Measurements from ENCODE around the gene ZBED4.
"Not testable (repeated sequence)": the region's sequence is repeated elsewhere in the genome, so short reads cannot be mapped to it uniquely, and the experiment has no call there.

Gene ZBED4

DNA sequence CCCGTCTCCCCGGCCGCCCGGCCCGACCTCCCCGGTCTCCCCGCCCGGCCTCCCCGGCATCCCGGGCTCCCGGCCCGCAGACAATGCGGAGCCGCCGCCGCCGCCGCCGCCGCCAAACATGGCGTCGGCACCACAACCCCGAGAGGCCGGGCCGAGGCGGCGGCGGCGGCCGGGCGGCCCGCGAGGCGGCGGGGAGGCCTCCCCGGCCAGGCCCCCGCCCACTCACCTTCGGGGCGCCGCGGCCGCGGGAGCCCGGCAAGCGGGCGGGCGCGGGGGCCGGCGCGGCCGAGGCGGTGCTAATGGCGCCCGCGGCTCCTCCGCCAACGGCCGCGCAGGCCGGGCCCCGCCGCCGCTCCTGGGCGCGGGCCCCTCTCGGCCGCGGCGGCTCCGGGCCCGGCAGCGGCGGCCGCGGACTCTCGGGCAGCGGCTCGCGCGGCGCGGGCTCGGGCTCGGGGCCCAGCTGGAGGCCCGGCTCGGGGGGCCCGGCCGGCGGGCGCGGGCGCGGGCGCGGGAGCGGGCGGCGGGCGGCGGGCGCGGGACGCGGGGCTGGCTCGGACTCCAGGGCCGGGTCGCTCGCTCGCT lies 26.3 kb upstream of the ZBED4 start:
- DNase-seq = peak in 1 of 6 experiments; percentile 58

GRCh38 chr22:49827853-49828598 lies 25.6 kb upstream of the ZBED4 start, which contains the start of gene BRD1:
TSS of gene BRD1 (minus strand) at chr22:49827873. CDS start at chr22:49824317, 3,556 bp downstream.
- peak in 4 of 6 experiments; percentile 28 to 56 (median 34) for DNase-seq

DNA sequence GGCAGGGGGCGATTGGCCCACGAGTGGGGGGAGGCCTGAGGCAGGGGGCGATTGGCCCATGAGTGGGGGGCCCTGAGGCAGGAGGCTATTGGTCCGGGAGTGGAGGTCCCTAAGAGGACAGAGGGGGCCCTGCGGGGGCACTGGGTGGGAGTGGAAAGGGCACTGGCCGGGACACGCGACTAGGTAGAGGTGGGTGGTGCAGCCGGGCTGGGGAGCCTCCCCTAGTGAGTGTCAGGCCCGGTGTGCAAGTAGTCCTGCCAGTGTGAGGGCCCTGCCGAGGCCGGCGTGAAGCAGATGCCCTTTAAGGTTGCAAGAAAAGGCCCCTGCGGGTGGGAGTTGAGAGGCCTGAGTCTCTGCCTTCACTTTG lies 25.1 kb upstream of the ZBED4 start:
- no peak for DNase-seq

DNA sequence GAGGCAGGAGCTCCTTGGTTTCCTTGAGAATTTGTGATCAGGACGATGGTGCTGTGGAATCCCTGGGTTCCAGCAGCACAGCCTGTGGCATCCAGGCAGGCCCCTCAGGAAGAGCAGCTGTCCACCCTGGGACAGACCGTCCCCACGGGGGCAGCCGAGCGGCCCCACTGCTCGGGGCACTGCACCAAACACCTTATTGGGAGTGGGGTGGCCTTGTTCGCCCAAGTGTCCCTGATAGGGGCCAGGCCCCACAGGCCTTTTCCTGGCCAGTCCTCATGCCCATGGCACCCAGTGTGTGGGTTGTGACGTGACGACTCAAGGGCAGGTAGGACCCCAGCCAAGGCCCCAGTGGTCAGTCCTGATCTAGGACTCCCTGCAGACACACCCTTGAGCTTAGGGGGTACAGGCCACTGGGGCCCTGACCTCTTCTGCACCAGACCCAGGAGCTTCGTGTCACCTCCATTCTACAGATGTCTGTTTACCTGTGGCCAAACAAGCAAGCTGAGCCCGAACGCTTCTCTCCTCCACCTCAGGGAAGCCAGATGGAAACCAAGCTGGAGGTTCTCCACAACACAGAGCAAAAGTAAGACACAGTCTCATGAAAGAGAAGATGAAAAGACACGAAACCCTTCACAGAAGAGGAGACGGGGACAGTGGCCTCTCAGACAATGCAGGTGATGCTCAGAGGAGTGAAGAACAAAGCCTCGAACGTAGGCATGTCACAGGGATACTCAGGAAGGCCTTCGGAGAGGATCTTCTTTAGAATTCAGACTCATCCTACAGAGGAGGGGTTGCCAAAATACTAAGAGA lies 24.4 kb upstream of the ZBED4 start:
- peak in 2 of 6 experiments; percentile 34 to 38 for DNase-seq

- no peak for DNase-seq
These were observed 20.2 kb upstream of the ZBED4 start for GRCh38 chr22:49833340-49834007.

GRCh38 chr22:49838771-49839717 lies 14.6 kb upstream of the ZBED4 start:
- DNase-seq = peak; percentile 79 to 92 (median 88)

DNA sequence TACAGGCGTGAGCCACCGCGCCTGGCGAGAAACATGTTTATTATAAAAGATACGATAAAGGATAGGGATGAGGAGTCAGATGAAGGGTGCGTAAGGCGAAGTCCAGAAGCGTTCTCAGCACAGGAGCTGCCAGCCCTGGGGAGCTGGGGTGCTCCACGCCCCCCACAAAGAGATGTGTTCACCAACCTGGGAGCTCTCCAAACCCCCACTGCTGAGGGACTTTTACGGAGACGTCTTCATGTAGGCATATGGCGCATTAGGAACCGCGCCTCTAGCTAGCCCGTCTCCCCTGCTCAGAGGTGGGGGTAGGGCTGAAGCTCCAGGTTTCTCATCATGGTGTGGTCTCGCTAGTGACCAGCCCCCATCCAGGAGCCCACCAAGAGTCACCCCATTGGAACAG lies 8.4 kb upstream of the ZBED4 start:
- DNase-seq = no peak

GRCh38 chr22:49845666-49846459 lies 7.8 kb upstream of the ZBED4 start:
- no peak for DNase-seq

DNA sequence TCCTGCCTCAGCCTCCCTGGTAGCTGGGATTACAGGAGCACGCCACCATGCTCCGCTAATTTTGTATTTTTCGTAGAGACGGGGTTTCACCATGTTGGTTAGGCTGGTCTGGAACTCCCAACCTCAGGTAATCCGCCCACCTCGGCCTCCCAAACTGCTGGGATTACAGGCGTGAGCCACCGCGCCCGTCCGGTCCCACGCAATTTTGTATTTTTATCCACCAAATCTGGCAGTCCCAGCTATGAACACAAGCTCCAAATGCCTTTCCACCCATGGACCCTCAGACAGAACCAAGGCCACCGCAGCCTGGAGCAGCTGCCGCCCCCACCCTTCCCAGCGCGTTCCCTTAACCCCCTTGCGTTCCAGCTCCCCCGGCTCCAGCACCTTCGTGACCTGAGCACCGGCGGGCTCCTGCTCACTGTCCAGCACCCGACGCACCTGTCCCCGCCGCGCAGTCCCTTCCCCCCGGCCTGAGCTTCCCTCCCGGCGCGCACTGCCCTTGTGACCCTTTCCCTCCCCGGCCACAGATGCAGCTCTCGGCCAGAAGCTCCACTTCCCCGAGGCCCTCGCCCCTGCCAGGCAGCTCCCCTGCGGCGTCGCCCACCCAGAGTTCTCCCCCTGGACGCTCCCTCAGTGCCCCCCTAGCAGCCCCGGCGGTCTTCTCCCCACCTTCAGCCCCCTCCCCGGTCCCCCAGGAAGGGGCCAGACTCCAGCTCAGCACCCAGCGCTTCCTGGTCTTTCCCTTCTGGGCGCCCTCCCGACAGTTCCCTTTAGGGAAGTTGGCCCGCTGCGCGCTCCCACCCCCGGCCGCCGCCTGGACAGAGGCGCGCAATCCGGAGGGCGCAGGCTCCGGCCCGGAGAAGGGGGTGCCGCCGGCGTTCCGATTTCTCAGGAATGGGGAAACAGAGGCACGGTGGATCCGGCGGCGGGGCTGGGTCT lies 5.6 kb upstream of the ZBED4 start:
- DNase-seq = no peak

DNA sequence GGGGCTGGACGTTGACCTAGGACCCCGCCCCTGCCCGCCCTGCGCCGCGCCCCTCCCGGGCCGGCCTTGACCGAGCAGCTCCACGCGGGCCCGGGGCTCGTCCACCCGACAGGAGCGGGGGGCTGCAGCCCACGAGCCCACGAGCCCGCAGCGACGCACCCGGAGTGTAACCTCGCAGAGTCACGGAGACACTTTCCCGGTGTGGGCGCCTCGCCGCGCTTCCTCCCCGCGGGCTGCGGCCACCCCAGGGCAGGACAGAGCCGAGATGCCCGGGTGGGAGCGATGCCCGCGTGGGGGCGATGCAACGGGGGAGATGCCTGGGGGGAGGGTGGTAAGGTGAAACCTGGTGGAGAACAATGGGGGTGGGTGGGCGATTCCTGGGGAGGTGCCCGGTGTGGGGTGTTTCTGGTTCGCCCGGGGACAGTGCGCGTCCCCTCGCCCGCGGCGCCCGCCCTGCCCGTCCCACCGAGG lies 4.9 kb upstream of the ZBED4 start:
- no peak for DNase-seq

DNA sequence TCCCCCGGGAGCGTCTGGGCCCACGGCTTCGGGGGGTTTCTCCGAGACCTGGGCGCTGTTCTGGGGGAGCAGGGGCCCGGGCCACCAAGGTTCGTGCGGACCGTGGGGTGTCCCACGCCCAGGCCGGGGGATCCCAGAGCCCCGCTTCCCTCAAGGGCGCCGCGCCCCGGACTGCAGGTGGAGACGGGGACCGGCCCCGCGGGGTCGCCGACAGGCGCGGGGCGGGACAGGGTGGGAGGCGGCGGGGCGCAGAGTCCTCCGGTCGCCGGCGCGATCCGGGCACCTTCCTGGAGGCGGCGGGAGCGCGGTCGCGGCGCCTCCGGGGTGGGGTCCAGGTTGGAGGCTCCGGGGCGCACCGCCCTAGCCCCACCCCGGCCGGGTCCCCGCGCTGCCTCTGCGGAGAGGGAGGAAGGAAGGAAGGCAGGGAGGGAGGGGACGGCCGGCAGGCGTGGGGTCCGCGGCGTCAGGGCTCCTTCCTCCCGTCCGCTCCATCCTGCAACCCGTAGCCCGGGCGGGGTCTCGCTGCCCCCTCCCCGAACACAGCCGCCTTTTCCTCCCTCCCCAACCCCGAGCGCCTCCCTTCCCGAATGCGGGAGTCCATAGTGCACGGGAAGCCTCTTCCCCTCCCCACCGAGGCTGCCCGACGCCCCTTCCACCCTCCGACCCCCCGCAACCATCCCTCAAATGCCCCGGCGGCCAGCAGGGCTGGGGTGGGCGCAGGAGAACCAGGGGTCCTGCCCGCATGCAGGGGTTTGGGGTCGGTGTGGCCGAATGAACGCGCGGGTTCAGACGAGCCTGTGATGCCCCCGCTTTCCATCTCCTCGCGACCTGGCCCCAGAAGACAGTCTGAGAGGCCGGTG lies 4.3 kb upstream of the ZBED4 start:
- DNase-seq = no peak

GRCh38 chr22:49850021-49850911 lies 3.4 kb upstream of the ZBED4 start:
- no peak for DNase-seq

DNA sequence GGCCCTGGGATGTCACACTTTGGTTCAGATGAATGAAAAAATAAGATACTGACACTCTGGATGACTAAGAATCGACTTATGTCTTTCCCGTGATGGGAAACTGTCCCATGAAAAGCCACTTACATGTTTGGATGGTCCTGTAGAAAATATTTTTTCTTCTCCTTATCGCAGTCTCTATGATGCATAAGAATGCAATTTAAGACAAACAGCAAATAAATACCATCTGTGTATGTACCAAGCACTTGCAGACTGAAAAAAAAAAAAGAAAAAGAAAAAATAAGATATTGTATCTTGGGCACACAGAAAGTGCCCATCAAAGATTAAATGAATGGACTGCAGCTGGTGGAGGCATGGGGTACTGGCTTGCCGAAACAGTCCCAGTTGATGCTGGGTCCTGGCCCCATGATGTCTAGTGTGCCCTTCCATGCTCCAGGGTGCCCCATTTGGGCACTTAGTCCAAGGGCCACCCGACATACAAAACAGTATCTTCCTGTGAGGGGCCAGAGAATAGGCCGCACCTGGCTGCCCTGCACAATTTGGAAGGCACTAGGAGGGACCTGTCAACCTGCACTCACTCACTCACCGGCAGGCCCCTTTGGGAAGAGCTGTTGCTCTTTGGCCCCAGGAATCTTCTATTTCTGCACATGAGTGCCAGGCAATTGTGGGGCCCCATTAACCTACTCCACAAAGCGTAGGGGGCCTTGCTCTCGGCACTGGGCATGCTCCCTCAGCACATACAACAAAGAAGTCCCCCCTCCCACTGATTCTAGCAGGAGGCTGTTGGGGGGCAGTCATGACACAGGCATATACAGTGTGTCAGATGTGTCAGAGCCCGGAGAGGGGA lies 2.5 kb upstream of the ZBED4 start:
- no peak for DNase-seq

DNA sequence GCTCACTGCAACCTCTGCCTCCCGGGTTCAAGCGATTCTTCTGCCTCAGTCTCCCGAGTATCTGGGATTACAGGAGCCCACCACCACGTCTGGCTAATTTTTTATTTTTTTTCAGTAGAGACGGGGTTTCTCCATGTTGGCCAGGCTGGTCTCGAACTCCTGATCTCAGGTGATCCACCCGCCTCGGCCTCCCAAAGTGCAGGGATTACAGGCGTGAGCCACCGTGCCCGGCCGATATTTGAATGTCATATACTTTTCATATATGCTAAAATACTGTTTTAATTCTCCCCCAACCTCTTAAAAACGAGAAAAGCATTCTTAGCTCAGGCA lies 1.1 kb upstream of the ZBED4 start:
- DNase-seq = not testable (repeated sequence)

DNA sequence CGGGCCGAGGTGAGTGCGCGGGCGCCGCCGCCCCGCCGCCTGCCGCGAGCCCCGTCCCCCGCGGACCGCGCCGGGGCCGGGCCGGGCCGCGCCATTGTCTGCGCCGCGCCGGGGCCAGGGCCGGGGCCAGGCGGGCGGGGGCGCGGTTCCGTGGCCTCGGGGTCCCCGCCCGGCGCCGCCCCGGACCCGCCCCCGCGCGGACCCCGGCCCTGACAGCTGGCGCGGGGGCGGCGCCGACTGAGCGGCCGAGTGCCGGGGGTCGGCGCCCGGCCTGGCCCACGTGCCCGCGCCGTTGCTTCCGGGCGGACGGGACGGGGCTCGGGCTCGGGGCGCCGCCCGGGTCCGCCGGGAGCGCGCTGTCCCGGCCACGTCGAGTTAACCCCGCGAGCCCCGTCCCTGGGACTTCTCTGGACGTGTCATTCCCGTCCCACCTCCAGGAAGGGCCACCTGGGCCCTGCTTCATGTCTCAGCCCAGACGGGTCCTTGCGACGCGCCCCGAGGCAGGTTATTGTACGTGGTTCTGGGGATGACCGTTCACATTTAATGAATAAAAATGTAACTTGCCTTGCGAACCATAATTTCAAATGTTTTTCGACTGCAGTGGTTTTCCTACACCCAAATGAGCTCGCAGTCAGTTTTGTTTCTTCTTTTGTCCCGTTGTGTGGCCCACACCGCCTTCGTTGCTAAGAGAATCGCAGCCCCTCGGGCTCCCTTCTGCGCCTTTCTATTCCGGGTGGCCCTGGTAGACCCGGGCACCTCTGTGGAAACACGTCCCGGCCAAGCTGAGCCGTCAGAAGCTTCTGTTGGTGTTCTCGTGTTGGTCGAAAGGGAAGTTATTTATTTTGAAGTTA lies 562 bp downstream of the ZBED4 start:
- peak in 4 of 6 experiments; percentile 20 to 58 (median 32) for DNase-seq

All from stimulated activated naive CD4-positive, alpha-beta T cell (primary cell).